Umbilical cord (tissue), 2 donors: Measurements from ENCODE around the gene WDR27. TPM values are rescaled to one million over a fixed set of nuclear protein-coding genes. Genes with fewer than 3 reads are reported as not detected.

ENCODE experiments used
- DNase-seq: peaks from one replicate; pipeline ENCODE4 v3.0.0-alpha.2; 2015; ENCODE audit warnings: low spot score
- total RNA-seq: library from RNA; depleted of rRNA; stranded (reverse); fragments of >200 nt; gene quantifications from one replicate; pipeline ENCODE4 v1.2.3, GENCODE V29; 2014; ENCODE audit warnings: low replicate concordance; ENCODE audit not compliant: insufficient read depth

Gene WDR27
- total RNA-seq, 1 donor from 2014 or later, result 19.0 TPM

DNA sequence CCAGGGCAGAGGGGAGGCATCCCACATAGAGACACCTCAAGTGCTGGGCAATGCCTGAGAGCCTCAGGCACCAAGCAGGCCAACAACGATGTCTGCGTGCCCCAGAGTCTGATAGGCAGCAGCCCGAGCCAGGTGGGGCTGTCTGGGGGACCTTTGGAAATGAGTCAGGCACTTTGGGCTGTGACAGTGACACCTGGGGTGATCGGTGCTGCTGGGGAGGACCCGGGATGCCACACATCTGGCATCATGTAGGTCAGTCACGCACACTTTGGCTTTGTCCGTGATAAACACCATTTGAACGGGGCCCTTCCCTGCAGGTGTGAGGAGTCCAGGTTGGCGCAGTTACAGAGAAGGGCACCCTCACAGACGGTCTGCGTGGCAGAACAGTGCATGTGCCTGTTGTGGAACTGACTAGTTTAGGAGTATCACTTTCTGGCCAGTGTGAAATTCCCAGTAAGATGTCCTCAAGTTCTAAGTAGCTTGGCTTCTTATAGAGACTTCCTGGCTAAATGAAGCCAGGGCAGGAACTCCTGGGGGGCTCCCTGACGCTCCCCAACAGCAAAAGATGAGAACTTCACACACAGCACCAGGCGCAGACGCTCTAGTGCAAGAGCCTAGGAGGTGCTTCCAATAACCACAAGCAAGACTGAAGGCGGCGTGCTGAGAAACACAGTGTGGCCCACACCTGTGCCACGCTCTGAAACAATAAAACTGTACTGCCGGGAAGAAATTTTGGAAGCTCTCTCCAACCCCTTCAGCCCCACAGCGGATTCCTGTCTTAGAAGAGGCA is 134.7 kb downstream of the WDR27 start:
- DNase-seq, result no peak

DNA sequence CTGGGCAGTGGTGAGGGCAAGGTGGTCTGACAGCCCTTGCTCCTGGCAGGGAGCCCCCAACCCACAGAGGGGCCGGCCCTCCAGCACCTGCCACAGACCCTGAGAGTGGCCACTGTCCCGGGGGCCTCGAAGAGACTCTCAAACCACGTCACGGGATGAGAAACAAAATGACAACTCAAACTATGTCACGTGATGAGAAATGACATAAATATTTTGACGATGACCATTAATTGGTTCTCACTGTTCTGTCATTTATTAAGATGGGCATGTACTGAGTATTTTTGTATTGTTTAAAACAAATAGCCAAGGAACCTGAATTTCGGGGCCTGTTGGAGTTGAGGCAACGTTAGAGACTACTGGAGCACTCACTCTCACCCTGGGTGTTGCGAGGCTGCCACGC is 135.5 kb downstream of the WDR27 start:
- DNase-seq, result no peak

DNA sequence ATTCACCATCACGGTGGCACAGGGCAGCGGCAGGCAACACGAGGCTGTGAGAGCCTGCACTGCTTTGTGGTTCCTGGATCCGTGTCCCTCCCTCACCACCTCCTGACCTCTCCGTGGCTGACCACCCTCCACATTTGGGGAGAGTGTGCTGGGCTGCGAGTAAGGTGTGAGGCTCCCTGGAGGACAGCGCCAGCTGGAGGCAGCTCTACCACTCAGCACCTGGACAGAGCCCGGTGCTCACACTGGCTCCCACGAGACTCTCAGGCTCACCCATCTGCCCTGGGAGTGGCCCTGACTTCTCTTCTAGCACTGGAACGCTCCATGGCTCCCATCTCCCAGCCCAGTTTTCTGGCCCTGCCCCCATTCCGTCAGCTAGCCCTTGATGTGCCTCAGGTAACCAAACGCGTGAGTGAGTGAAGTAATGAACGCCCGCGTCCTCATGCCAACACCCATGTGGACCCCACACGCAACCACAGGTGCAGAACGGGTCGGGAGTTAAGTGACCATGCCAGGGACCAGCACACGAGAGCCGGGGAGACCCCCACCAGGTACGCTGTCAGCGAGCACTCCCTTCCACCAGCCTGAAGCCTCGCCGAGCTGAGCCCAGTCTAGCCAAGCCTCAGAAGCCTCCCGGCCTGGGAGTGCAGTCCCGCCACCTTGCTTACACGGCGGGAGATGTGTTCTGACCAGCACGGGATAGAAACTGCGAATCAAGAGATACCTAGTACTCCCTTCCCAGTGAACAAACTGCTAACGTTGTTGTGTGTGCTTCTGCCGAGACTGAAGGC is 137.2 kb downstream of the WDR27 start:
- no peak for DNase-seq

DNA sequence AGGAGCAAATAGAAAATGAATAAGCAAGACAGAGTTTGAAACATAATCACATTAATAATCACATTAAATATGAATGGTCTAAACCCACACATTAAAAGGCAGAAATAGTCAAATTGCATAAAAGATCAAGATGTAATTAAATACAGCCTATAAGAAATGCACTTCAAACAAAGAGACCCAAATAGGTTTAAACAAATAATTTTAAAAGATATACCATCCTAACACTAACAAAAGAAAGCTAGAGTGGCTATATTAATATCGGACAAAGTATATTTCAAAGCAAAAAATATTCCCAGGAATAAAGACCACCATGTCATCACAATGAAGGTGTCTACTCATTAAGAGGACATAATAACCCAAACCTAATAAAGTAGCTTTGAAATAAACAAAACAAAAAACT is 140.2 kb downstream of the WDR27 start:
- no peak for DNase-seq

DNA sequence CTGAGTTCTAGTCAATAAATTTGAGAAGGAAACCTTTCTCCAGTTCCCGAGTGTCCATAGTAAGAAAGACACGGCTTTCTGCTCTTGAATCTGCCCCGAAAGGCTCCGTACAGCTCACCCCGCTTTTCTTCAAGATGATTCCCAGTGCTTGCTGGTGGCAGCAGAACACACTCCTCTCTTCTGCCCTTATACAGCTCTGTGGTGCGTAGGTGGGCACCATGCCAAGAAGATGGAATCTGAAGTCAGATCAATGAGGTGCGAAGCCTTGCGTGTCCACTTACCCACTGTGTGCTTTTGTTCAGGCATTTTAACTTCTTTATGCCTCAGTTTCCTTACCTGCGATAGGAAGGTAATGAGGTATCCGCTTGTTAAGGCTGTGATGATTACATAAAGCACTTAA is 142.2 kb downstream of the WDR27 start:
- DNase-seq, result no peak

DNA sequence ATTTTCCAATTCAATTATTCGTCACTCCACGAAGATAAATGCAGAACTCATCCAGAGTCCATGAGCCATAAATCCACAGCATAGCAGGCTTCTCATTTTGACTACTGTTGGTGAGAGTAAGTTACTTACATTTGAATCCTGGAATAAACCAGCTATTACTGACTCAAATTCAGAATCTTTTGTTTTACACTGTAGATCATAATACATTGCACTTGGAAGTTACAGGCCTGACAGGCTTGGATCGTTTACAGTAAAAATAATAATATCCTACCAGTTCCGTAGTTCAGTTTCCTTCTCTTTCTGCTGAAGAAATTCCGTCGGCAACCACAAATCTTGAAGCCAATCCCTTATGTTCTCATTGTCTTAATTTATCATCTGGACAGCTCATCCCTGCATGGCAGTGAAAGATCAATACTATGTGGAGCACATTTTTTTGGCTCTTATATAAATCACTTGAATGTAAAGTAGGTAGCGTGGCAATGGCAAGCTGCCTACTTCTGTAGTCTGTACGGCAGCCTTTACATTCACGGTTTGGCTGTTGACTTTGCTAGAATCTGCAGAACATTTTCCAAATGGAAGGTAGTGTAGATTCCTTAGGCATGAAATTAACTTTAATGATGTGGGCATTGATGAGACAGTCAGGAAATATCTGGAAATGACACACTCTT is 142.9 kb downstream of the WDR27 start:
- DNase-seq, result no peak

DNA sequence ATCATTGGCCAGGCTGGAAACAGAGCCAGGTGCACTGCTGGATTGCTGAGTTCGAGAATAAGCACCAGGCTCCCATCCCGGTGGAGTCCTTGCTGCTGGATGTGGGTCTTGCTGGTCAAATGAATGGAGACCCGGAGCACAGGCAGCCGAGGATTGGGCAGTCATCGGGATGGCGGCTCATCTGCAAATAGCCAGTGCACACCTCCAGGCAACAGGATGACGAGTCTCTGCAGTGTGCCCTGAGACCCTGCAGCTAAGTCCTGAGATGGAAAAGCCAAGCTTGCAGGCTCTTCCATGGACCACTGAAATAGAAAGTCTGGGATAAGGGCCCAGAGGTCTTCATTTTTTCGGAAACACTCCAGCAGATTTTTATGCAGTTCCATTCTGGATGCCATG is 143.5 kb downstream of the WDR27 start:
- DNase-seq, result no peak

DNA sequence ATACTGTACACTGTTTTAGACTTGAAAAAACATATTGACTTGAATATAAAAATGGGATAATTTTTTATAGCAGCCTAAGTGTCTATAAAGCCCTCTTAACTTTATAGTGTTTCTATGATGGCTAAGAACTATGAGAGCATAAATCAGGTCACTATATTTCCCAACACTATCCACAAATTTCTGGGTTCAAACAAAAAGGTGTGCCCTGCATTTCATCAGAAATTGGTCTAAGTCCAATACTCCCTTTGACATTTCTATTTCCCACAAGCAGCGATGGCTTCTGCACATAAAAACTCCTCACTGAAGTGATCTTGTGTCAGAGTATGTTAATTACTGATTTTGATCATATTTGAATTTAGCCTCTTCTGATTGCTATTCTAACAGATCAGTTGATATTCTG is 143.9 kb downstream of the WDR27 start:
- no peak for DNase-seq

DNA sequence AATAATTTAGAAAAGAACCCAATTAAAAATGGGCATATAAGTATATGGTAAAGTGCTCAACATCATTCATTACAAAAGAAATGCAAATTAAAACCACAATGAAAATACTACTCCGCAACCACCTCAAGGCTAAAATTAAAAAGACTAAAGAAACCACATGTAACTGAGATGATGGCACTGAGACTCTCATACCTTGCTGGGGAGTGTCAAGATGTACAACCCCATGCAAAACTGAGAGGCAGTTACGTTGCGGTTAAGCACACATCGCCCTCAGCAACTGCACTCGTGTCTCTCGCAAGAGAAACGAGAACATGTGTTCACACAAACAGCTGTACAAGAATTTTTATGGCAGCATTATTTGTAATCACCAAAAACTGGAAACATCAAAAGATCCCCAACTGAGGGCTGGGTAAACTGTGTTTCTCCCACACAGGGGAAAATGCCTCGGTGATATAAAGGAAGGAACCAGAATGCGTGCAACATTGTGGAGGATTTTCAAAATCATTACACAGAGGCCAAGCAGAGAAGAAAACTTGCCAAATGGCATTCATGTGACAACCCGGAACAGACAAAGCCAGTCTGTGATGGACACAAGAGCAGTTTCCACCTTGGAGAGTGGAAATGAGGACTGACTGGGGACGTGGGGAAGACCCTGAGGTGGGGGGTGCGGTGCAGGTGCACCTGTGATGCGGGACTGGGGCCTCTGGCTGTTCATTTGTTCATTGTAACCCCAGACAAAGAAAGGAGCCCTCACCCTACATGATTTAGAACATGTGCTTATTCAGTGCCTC is 144.9 kb downstream of the WDR27 start:
- DNase-seq, result no peak

DNA sequence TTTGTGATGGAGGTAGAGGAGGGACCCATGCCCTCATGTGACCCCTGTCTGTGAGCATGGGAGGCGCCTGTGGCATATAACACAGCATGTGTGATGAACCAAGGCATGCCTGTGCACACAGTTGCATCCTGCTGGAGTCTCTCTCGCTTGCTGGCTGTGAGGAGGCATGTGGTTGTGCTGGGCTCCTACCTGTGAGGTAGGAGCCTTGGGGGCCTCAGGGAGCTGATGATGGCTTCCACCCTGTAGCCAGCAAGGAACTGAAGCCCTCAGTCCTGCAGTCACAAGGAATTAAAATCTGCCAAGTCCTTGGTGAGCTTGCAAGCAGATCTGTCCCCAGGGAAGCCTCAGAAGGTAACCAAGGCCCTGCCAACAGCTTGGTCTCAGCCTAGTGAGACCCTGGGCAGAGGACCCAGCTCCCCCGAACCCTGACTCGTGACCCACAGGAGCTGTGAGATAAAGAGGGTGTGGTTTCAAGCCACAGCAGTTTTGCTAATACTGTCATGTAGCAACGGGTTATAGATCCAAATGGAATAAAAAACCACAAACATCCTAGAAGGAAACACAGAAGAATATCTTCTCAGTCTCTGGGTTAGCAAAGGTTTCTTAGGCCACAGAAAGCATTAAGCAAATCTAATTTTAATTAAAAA is 145.7 kb downstream of the WDR27 start:
- no peak for DNase-seq

DNA sequence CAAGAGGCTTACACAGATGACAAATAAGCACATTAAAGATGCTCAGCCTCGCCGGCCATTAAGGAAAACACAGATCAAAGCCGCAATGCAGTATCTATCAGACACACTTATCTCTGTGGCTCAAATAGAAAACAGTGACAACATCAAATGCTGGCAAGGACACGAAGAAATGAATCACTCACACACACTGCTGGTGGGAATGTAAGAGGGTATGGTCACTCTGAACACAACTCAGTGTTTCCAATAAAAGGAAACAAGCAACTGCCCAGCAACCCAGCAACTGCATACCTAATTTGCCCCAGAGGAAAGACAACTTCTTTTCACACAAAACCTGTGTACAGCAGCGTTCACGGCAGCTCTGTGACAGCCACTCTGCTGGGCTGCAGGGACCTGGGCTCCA is 155.8 kb downstream of the WDR27 start:
- no peak for DNase-seq

DNA sequence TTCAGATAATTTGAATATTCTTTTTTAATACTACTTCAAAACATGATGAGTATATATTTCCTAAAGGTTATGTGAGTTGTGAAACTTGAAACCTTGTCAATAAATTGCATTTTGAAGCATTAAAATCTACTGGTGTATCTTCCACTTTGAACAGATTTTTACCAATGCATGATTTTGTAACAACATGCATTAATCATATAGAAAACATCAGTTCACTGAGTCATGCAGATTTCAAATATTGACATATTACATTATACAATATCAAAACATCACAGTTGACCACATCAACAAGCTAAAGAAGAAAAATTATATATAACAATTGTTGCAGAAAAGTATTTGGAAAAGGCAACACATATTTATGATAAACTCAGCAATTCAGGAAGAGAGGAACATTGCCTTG is 158.1 kb downstream of the WDR27 start:
- DNase-seq, result no peak

DNA sequence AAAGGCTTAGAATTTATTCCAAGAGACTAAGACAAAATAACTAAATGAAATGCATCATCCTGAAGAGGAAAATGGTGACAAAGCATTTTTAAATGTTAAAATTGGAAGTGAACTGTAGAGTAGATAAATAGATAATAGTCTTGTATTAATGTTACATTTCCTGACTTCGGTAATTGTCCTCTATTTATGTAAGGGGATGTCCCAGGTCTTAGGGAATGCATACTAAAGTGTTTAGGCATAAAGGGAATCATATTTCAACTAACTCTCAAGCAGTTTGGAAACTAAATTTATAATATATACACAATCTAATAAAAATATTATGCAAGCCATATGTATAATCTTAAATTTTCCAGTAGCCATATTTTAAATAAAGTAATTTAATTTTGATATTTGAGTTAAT is 159.3 kb downstream of the WDR27 start:
- no peak for DNase-seq

DNA sequence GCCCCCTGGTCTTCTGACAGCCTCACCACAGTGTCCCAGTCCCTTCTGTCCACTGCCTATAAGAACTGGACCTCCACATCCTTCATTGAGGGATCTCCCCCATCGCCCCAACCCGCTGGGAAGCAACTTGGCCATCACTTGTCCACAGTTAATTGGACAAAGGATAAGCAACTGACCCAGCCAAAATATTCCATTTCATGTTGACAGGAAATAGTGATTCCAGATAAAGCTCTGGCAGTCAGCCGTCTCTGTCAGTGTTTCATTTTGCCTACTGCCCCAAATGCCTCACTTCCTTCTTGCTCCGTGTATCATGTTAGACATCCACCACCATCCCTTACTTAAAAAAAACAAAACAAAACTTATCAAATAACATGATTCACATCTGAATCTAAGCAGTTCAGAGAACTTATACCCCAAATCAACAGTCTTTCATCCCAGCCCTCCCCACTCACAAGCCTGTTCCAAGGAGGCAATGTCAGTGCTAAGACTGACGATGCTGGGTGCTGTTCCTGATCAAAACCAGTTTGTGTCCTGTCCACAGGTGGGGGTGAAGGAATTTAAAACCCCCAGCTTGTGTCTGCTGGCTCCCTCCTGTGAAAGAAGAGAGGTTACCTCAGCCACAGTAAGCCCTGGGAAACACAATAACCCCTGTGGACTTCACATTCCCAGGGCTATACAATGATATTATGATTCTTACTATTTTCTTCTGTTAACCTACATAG is 162.5 kb downstream of the WDR27 start:
- DNase-seq, result no peak

DNA sequence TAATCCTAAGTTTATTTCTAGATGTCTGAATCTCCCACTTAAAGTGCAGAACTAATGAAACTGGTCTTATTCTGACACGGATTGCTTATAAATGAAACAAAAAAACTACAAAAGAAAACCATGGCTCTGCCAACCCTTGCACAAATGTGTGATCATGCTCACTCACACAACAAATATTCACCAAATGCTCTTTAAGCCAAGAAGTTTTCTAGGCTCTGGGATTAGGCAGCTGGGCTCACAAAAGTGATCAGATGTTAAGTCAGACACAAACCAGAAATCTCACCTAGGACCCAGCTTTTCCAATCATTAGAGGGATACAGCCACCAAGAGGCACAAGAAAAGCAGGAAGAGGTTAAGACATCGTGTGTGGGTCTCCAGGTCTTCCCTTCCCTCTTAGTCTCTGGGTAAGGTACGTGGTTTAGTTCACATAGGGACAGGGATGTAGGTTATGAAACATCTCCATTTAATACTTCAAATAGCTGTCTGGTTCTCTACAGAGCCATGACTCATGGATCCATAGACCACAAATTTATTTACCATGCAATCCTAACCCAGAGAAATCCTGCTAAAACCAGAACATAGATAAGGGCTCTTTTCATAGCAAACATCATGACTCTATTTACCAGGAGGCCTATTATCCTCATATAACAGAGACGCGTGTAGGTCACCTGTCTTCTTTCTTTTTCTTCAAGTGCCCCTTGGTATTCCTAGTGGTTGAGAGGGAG is 165.2 kb downstream of the WDR27 start:
- DNase-seq, result no peak

DNA sequence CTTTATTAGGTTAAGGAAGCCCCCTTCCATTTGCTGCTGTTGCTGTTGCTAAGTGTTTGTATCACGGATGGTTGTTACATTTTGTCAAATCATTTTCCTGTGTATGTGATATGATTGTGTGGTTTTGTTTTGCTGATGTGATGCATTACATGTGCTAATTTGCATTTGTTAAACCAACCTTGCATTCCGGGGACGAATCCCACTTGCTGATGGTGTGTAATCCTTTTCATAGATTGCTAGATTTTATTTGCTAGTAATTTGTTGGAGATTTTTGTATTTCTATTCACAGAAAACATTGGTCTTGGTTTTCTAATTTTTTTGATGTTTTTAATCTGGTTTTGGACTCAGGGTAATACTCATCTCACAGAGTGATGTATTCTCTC is 167.8 kb downstream of the WDR27 start:
- DNase-seq, result no peak

DNA sequence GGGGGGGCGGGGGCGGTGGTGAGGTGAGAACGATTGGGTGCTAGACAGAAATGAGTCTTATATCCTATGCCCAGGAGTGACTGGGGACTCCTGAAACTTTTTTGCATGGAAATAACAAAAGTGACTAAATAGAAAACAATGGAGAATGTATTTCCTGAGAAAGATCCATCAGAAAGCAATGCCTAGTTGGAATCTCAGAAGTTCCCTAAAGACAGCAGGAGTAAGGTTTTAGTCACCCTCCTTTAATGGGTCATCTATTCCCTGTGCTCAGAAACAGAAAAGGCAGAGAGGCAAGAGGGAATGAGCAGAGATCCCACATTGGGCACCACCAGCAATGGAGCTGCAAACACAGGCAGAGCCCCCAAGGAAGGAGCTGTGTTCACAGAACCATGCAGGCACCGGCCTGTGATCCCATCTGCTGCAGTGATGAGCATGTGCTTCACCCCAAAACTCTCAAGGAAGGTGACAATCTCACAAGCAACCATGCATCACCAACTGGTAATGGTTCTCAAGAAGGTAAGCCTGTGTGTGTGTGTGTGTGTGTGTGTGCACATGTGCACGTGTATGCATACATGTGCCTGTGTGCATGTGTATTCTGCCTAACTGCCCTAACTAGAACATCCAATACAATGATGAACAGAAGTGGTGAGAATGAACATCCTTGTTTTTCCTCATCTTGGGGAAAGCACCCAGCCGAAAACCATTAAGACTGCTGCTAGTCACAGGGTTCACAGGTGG is 168.4 kb downstream of the WDR27 start:
- no peak for DNase-seq

DNA sequence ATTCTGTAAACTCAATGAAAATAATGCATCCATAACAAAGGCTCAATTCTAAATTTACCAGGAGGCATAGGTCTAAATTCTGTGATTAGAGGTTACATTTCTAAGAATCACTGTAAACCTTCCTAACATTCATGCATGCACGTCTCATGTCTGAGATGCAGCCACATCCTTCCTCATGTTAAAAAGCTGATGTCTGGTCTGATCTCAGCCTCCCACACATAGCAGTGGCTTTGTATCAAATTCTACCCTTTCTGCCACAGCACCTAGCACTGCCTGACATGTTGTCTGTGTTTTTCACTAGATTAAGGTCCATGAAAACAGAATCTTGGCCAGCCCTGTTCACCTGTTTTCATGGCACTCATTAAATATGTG is 171.1 kb downstream of the WDR27 start:
- no peak for DNase-seq
